HG03095 (cell line): ENCODE measurements around the gene TNFRSF14.

ENCODE experiments used
- ATAC-seq: cut with Tn5 transposase; IDR thresholded peaks from one replicate; pipeline ENCODE4 v1.9.1; 2021; ENCODE audit warnings: moderate library complexity; ENCODE audit not compliant: unreplicated experiment

The TNFRSF14 gene

GRCh38 chr1:2556277-2556677 is at the start of gene TNFRSF14:
TNFRSF14 (plus strand) TSS chr1:2556371; CDS start chr1:2556665, 294 bp downstream.
- peak; percentile 22 for ATAC-seq

- no peak for ATAC-seq
Measured at GRCh38 chr1:2506901-2507565, 49.1 kb upstream of the TNFRSF14 start.

- no peak for ATAC-seq
Measured at GRCh38 chr1:2507744-2508155, 48.4 kb upstream of the TNFRSF14 start.

GRCh38 chr1:2508180-2508579 is 48.0 kb upstream of the TNFRSF14 start:
- ATAC-seq = no peak

GRCh38 chr1:2508751-2509150 is 47.4 kb upstream of the TNFRSF14 start:
- ATAC-seq = no peak

GRCh38 chr1:2509589-2509988 is 46.6 kb upstream of the TNFRSF14 start:
- no peak for ATAC-seq

- no peak for ATAC-seq
Measured at GRCh38 chr1:2510366-2511155, 45.6 kb upstream of the TNFRSF14 start.

GRCh38 chr1:2512862-2513421 is 43.2 kb upstream of the TNFRSF14 start:
- ATAC-seq = no peak

- ATAC-seq = no peak
Measured at GRCh38 chr1:2513939-2514652, 42.1 kb upstream of the TNFRSF14 start.

GRCh38 chr1:2514863-2515762 is 41.1 kb upstream of the TNFRSF14 start:
- no peak for ATAC-seq

GRCh38 chr1:2515763-2516080 is 40.4 kb upstream of the TNFRSF14 start:
- ATAC-seq = no peak

GRCh38 chr1:2516124-2516523 is 40.0 kb upstream of the TNFRSF14 start:
- ATAC-seq = no peak

- ATAC-seq = no peak
Measured at GRCh38 chr1:2516946-2517345, 39.2 kb upstream of the TNFRSF14 start.

GRCh38 chr1:2517966-2518365 is 38.2 kb upstream of the TNFRSF14 start:
- no peak for ATAC-seq

- ATAC-seq = no peak
Measured at GRCh38 chr1:2518528-2518927, 37.6 kb upstream of the TNFRSF14 start.

- no peak for ATAC-seq
Measured at GRCh38 chr1:2519029-2519685, 37.0 kb upstream of the TNFRSF14 start.

GRCh38 chr1:2519729-2520128 is 36.4 kb upstream of the TNFRSF14 start:
- no peak for ATAC-seq

GRCh38 chr1:2520206-2520605 is 36.0 kb upstream of the TNFRSF14 start:
- ATAC-seq = no peak

- ATAC-seq = no peak
Measured at GRCh38 chr1:2520806-2521205, 35.4 kb upstream of the TNFRSF14 start.

- ATAC-seq = no peak
Measured at GRCh38 chr1:2522230-2522629, 33.9 kb upstream of the TNFRSF14 start.
